ENCODE measurements around the gene PDIA6.

DNA sequence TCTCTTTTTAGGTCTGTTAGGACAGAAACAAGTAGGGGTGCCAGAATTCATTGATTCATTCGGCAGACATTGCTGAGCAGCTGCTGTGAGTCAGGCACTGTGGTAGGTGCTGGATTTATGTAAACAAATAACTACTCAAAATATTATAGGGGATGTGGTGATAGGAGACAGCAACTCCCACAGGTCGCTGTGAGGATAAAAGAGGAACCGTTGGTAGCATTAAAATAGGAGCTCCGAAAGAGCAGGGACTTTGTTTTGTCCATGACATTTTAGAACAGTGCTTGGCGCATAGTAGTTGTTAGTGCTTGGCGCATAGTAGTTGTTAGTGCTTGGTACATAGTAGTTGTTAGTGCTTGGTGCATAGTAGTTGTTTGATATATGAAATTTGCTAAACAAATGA is 62.0 kb downstream of the PDIA6 start:
- TF ChIP-seq, protein P1, sequence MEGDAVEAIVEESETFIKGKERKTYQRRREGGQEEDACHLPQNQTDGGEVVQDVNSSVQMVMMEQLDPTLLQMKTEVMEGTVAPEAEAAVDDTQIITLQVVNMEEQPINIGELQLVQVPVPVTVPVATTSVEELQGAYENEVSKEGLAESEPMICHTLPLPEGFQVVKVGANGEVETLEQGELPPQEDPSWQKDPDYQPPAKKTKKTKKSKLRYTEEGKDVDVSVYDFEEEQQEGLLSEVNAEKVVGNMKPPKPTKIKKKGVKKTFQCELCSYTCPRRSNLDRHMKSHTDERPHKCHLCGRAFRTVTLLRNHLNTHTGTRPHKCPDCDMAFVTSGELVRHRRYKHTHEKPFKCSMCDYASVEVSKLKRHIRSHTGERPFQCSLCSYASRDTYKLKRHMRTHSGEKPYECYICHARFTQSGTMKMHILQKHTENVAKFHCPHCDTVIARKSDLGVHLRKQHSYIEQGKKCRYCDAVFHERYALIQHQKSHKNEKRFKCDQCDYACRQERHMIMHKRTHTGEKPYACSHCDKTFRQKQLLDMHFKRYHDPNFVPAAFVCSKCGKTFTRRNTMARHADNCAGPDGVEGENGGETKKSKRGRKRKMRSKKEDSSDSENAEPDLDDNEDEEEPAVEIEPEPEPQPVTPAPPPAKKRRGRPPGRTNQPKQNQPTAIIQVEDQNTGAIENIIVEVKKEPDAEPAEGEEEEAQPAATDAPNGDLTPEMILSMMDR (IDR thresholded peaks at IDR 0.05), result no peak
- TF ChIP-seq POLR2A (IDR thresholded peaks at IDR 0.05), result no peak

All from body of pancreas (tissue), 4 donors.